ENCODE data around the gene GRAMD1A.
A peak's percentile ranks its signal among the peaks of the same experiment; 100 is the strongest.
"Not testable (repeated sequence)": the region's sequence is repeated elsewhere in the genome, so short reads cannot be mapped to it uniquely, and the experiment has no call there.

Gene GRAMD1A

GRCh38 chr19:34979819-34980640, 20.1 kb upstream of the GRAMD1A start:
- no peak for DNase-seq (ENCODE audit: low read depth)

GRCh38 chr19:34982275-34982674, 17.8 kb upstream of the GRAMD1A start:
- no peak for DNase-seq (ENCODE audit: low read depth)

GRCh38 chr19:34983786-34984185, 16.3 kb upstream of the GRAMD1A start:
- DNase-seq (ENCODE audit: low read depth), result no peak

GRCh38 chr19:34984287-34984686, 15.8 kb upstream of the GRAMD1A start:
- DNase-seq (ENCODE audit: low read depth), result no peak

GRCh38 chr19:34985249-34986022, 14.7 kb upstream of the GRAMD1A start:
- DNase-seq (ENCODE audit: low read depth), result no peak

- no peak for DNase-seq (ENCODE audit: low read depth)
Observed at GRCh38 chr19:34988119-34988518, 12.0 kb upstream of the GRAMD1A start.

- DNase-seq (ENCODE audit: low read depth), result no peak
Observed at GRCh38 chr19:34989298-34989697, 10.8 kb upstream of the GRAMD1A start.

GRCh38 chr19:34990578-34991192, 9.4 kb upstream of the GRAMD1A start:
- no peak for DNase-seq (ENCODE audit: low read depth)

- DNase-seq (ENCODE audit: low read depth), result no peak
Observed at GRCh38 chr19:34991542-34992333, 8.4 kb upstream of the GRAMD1A start.

- not testable (repeated sequence) for DNase-seq (ENCODE audit: low read depth)
Observed at GRCh38 chr19:34992582-34992981, 7.5 kb upstream of the GRAMD1A start.

- no peak for DNase-seq (ENCODE audit: low read depth)
Observed at GRCh38 chr19:34994286-34994642, 5.9 kb upstream of the GRAMD1A start.

- DNase-seq (ENCODE audit: low read depth), result no peak
Observed at GRCh38 chr19:34994643-34995541, 5.2 kb upstream of the GRAMD1A start.

GRCh38 chr19:34995551-34995950, 4.6 kb upstream of the GRAMD1A start:
- no peak for DNase-seq (ENCODE audit: low read depth)

- no peak for DNase-seq (ENCODE audit: low read depth)
Observed at GRCh38 chr19:34997071-34997617, 3.0 kb upstream of the GRAMD1A start.

- DNase-seq (ENCODE audit: low read depth), result not testable (repeated sequence)
Observed at GRCh38 chr19:34998224-34998623, 1.9 kb upstream of the GRAMD1A start.

GRCh38 chr19:34998777-34999497, 1.2 kb upstream of the GRAMD1A start:
- DNase-seq (ENCODE audit: low read depth), result no peak

GRCh38 chr19:35000338-35000646, 169 bp downstream of the GRAMD1A start:
- no peak for DNase-seq (ENCODE audit: low read depth)

- DNase-seq (ENCODE audit: low read depth), result peak; percentile 37
Observed at GRCh38 chr19:35000647-35001501, 751 bp downstream of the GRAMD1A start.

GRCh38 chr19:35002037-35002535, 2.0 kb downstream of the GRAMD1A start:
- DNase-seq (ENCODE audit: low read depth), result no peak

Data from amniotic epithelial cell (primary cell).